Measurements from ENCODE around the gene AGBL5. TPM values are rescaled to one million over a fixed set of nuclear protein-coding genes. Genes with fewer than 3 reads are reported as not detected.
A peak's percentile ranks its signal among the peaks of the same experiment; 100 is the strongest.

Gene AGBL5
- total and polyA plus RNA-seq, 2 of the 13 experiments (the other 11 are each of a cell fraction or from before 2014, with no cell fraction given) = 55.9 to 73.3 TPM

GRCh38 chr2:27095745-27096651, 44.5 kb downstream of the AGBL5 start (continued):
- TF ChIP-seq, protein P1, sequence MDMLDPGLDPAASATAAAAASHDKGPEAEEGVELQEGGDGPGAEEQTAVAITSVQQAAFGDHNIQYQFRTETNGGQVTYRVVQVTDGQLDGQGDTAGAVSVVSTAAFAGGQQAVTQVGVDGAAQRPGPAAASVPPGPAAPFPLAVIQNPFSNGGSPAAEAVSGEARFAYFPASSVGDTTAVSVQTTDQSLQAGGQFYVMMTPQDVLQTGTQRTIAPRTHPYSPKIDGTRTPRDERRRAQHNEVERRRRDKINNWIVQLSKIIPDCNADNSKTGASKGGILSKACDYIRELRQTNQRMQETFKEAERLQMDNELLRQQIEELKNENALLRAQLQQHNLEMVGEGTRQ (IDR thresholded peaks at IDR 0.05; ENCODE audit: low read depth, low read length) = no peak
- TF ChIP-seq, protein P1 (CRISPR knock-in tag; IDR thresholded peaks at IDR 0.05; ENCODE audit: borderline replicate concordance) = 0 out of 2 replicates have a peak, but pooled peaks have one; percentile 43
- TF ChIP-seq ZNF883 (CRISPR knock-in tag; IDR thresholded peaks at IDR 0.05; ENCODE audit: not compliant biosample characterization) (peak; percentile 90), THYN1 (CRISPR knock-in tag; IDR thresholded peaks at IDR 0.05; ENCODE audit: borderline replicate concordance, low read depth) (no peak), ZNF101 (CRISPR knock-in tag; IDR thresholded peaks at IDR 0.05; ENCODE audit: borderline replicate concordance, low read depth) (no peak), ZFP82 (CRISPR knock-in tag; IDR thresholded peaks at IDR 0.05; ENCODE audit: borderline replicate concordance) (no peak), ZNF546 (CRISPR knock-in tag; conservative IDR thresholded peaks at IDR 0.05) (peak; percentile 97), NRL (CRISPR knock-in tag; IDR thresholded peaks at IDR 0.05; ENCODE audit: borderline replicate concordance) (peak; percentile 25; the same call in 1 of the 2 replicates), ZNF558 (CRISPR knock-in tag; IDR thresholded peaks at IDR 0.05; ENCODE audit: borderline replicate concordance) (peak; percentile 91), MIXL1 (CRISPR knock-in tag; IDR thresholded peaks at IDR 0.05) (peak; percentile 85), ZSCAN21 (CRISPR knock-in tag; IDR thresholded peaks at IDR 0.05; ENCODE audit: borderline replicate concordance) (peak; percentile 93; the same call in 1 of the 2 replicates), PCBP1 (IDR thresholded peaks at IDR 0.05; ENCODE audit: borderline replicate concordance, low read depth, low read length) (no peak), POLR2AphosphoS5 (IDR thresholded peaks at IDR 0.05; ENCODE audit: low read depth, low read length) (peak; percentile 50; the same call in 1 of the 2 replicates), YEATS4 (CRISPR knock-in tag; IDR thresholded peaks at IDR 0.05; ENCODE audit: borderline replicate concordance) (peak; percentile 86), NCOA2 (CRISPR knock-in tag; IDR thresholded peaks at IDR 0.05) (peak; percentile 95), TCF12 (IDR thresholded peaks at IDR 0.05) (no peak), TCF12 (CRISPR knock-in tag; IDR thresholded peaks at IDR 0.05) (peak; percentile 65; the same call in 1 of the 2 replicates), XRCC5 (optimal IDR thresholded peaks at IDR 0.05; ENCODE audit: low read length) (peak; percentile 13), ZNF510 (CRISPR knock-in tag; IDR thresholded peaks at IDR 0.05; ENCODE audit: low read depth) (0 out of 2 replicates have a peak, but pooled peaks have one; percentile 10), MXI1 (IDR thresholded peaks at IDR 0.05; ENCODE audit: borderline replicate concordance, low read depth, low read length) (peak; percentile 86; the same call in 2 of the 3 replicates)
- TF ChIP-seq, protein P2, sequence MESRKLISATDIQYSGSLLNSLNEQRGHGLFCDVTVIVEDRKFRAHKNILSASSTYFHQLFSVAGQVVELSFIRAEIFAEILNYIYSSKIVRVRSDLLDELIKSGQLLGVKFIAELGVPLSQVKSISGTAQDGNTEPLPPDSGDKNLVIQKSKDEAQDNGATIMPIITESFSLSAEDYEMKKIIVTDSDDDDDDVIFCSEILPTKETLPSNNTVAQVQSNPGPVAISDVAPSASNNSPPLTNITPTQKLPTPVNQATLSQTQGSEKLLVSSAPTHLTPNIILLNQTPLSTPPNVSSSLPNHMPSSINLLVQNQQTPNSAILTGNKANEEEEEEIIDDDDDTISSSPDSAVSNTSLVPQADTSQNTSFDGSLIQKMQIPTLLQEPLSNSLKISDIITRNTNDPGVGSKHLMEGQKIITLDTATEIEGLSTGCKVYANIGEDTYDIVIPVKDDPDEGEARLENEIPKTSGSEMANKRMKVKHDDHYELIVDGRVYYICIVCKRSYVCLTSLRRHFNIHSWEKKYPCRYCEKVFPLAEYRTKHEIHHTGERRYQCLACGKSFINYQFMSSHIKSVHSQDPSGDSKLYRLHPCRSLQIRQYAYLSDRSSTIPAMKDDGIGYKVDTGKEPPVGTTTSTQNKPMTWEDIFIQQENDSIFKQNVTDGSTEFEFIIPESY (CRISPR knock-in tag; IDR thresholded peaks at IDR 0.05) = peak; percentile 79

Data from HepG2 (cell line).